ENCODE results near the gene ANTKMT. TPM values are rescaled to one million over a fixed set of nuclear protein-coding genes. Genes with fewer than 3 reads are reported as not detected.

The ANTKMT gene
- total and polyA plus RNA-seq, 2 of the 4 experiments (the other 2 are of a cell fraction): 7.3 to 16.2 TPM

DNA sequence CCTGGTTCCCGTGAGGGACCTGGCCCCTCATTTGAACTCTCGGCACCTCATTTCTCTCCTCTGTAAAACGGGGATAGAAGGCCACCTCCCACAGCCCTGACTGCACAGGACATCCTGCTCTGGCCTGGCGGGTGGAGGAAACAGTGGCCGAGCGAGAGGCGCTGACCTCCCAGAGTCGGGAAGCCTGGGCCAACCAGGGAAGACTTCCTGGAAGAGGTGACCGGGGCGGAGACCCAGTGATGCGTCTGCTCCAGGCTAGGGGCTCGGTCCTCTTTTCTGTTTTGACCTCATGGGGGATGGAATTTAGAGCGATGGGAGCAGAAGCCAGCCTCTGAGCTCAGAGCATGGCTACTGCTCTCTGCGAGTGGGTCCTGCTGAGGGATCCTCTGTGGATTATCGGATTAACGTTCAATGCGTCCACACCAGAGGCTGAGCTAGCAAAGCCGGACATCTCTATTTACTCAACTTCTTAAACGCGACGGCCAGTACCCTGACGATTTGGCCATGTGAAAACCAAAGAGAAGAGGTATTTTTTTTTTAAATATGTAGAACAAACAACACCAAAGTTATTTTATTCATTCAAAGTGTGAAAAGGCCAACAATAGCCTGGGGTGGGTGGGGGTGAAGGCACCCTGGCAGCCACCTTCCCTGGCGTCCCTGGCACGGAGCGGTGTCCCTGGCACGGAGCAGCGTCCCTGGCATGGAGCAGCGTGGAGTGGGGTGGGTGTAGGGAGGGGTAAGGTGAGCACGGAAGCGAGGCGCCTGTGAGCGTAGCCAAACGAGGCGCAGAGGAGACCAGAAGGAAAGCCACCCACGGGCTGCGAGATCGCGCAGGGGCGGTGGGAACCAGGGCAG, 30.4 kb downstream of the ANTKMT start:
- BruUV-seq (replicated peaks): no TSS peak
- H3K23ac ChIP-seq (ENCODE audit: low read depth, low read length): no peak overlapping the region
- peaks cover 2% of the 10 kb centered on the region for H3K9me3 ChIP-seq (ENCODE audit: control insufficient read depth, insufficient read depth, low read length)
- H4K5ac ChIP-seq (ENCODE audit: low read depth, low read length): no peak overlapping the region
- no peak overlapping the region for H3K18ac ChIP-seq (ENCODE audit: low read depth, low read length)
- no peak overlapping the region for H3K27ac ChIP-seq (ENCODE audit: insufficient read depth, low read length)
- no peak overlapping the region for H3K4ac ChIP-seq (ENCODE audit: low read depth, low read length)
- no peak overlapping the region for H2BK120ac ChIP-seq (ENCODE audit: low read depth, low read length)
- no peak overlapping the region for H3K14ac ChIP-seq (replicated peaks; ENCODE audit: low read depth, low read length)
- H2AK9ac ChIP-seq (replicated peaks; ENCODE audit: low read depth, low read length, poor library complexity): no peak overlapping the region
- intact Hi-C loops (cut with micrococcal nuclease) (no loop called here), in situ Hi-C loops (cut with MboI; ENCODE audit: low sequenced_read_pairs) (no loop called here), dilution Hi-C loops (cut with HindIII; ENCODE audit: low sequenced_read_pairs, unreplicated experiment) (no loop called here)
- H3K27me3 ChIP-seq (ENCODE audit: control insufficient read depth, insufficient read depth, low read length): peaks cover 11% of the 10 kb centered on the region
- DNase-seq: no peak
- no peak overlapping the region for H2AK5ac ChIP-seq (ENCODE audit: low read depth, low read length)
- no peaks in the 10 kb centered on the region for H4K20me1 ChIP-seq (ENCODE audit: insufficient read depth, low read length)
- no peaks in the 10 kb centered on the region for H3K79me1 ChIP-seq (ENCODE audit: low read depth in 1 of 2, low read length in 2 of 2)
- no peak overlapping the region for H2BK20ac ChIP-seq (ENCODE audit: low read depth, low read length)
- no peak overlapping the region for H3K9ac ChIP-seq (ENCODE audit: low read depth, low read length)
- H2BK5ac ChIP-seq (ENCODE audit: low read depth, low read length, poor library complexity, severe bottlenecking): no peak overlapping the region
- ATAC-seq (ENCODE audit: low read depth): no peak
- no peak overlapping the region for H2AFZ ChIP-seq (replicated peaks; ENCODE audit: low read length, poor library complexity)
- no peak overlapping the region for H3K56ac ChIP-seq (ENCODE audit: extremely low read depth, insufficient read depth, low read length)
- H3K4me1 ChIP-seq (ENCODE audit: control insufficient read depth, insufficient read depth, low read length): no peaks in the 10 kb centered on the region
- H3K9me1 ChIP-seq (ENCODE audit: insufficient read depth, low read length): no peaks in the 10 kb centered on the region
- ChIA-PET CTCF (no interaction called here), POLR2A (ENCODE audit: unreplicated experiment) (no interaction called here)
- no peaks in the 10 kb centered on the region for H3K36me3 ChIP-seq (ENCODE audit: control insufficient read depth, insufficient read depth, low read length)
- H2BK15ac ChIP-seq (ENCODE audit: low read depth, low read length): no peak overlapping the region
- no peak overlapping the region for H4K8ac ChIP-seq (ENCODE audit: low read depth in 2 of 2, low read length in 2 of 2)
- 56% methylated on average over 15 of the region's 39 CpGs; no CpG with 5 or more reads in 1 of the 2 experiments for WGBS, 2 experiments (ENCODE audit: extremely low coverage in 2 of 2, insufficient read length in 1 of 2)
- H3K4me2 ChIP-seq (ENCODE audit: low read depth, low read length): no peak overlapping the region
- no peak overlapping the region for H3K4me3 ChIP-seq (ENCODE audit: insufficient read depth, low read depth, low read length)
- no peak overlapping the region for H4K91ac ChIP-seq (ENCODE audit: insufficient read depth, low read depth, low read length)
- TF ChIP-seq CEBPB (IDR thresholded peaks at IDR 0.05; ENCODE audit: low read depth, low read length) (no peak), NFE2L2 (IDR thresholded peaks at IDR 0.05; ENCODE audit: low read depth, low read length) (no peak), MAZ (IDR thresholded peaks at IDR 0.05; ENCODE audit: borderline replicate concordance, low read depth, low read length) (no peak), ELK1 (IDR thresholded peaks at IDR 0.05; ENCODE audit: borderline replicate concordance, low read depth, low read length) (no peak), BHLHE40 (IDR thresholded peaks at IDR 0.05; ENCODE audit: low read depth, low read length) (no peak), FOS (IDR thresholded peaks at IDR 0.05; ENCODE audit: low read depth, low read length) (no peak), POLR2A (IDR thresholded peaks at IDR 0.05; ENCODE audit: low read depth, low read length) (no peak), SMC3 (IDR thresholded peaks at IDR 0.05; ENCODE audit: low read depth, low read length) (no peak), RFX5 (IDR thresholded peaks at IDR 0.05; ENCODE audit: low read depth, low read length) (no peak), MAFK (IDR thresholded peaks at IDR 0.05; ENCODE audit: low read depth, low read length) (no peak), RAD21 (IDR thresholded peaks at IDR 0.05; ENCODE audit: low read length) (no peak), MXI1 (IDR thresholded peaks at IDR 0.05; ENCODE audit: borderline replicate concordance, low read depth, low read length) (no peak), RCOR1 (IDR thresholded peaks at IDR 0.05; ENCODE audit: insufficient replicate concordance, low read length) (no peak)
- TF ChIP-seq, protein P1, sequence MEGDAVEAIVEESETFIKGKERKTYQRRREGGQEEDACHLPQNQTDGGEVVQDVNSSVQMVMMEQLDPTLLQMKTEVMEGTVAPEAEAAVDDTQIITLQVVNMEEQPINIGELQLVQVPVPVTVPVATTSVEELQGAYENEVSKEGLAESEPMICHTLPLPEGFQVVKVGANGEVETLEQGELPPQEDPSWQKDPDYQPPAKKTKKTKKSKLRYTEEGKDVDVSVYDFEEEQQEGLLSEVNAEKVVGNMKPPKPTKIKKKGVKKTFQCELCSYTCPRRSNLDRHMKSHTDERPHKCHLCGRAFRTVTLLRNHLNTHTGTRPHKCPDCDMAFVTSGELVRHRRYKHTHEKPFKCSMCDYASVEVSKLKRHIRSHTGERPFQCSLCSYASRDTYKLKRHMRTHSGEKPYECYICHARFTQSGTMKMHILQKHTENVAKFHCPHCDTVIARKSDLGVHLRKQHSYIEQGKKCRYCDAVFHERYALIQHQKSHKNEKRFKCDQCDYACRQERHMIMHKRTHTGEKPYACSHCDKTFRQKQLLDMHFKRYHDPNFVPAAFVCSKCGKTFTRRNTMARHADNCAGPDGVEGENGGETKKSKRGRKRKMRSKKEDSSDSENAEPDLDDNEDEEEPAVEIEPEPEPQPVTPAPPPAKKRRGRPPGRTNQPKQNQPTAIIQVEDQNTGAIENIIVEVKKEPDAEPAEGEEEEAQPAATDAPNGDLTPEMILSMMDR (conservative IDR thresholded peaks at IDR 0.05; ENCODE audit: low read depth, low read length): no peak
- TF ChIP-seq, protein P2, sequence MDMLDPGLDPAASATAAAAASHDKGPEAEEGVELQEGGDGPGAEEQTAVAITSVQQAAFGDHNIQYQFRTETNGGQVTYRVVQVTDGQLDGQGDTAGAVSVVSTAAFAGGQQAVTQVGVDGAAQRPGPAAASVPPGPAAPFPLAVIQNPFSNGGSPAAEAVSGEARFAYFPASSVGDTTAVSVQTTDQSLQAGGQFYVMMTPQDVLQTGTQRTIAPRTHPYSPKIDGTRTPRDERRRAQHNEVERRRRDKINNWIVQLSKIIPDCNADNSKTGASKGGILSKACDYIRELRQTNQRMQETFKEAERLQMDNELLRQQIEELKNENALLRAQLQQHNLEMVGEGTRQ (IDR thresholded peaks at IDR 0.05; ENCODE audit: low read depth, low read length): no peak

Data from IMR-90 (cell line).